ENCODE results near the gene RNU1-4.

Gene RNU1-4

GRCh38 chr1:16718908-16719533 lies 21.3 kb upstream of the RNU1-4 start:
- Histone ChIP-seq H3K4me2 (ENCODE audit: low read depth, low read length, poor library complexity, severe bottlenecking) (no peak overlapping the region), H2AFZ (ENCODE audit: low read length) (no peak overlapping the region), H3K4me3 (ENCODE audit: low read length, poor library complexity, severe bottlenecking) (no peak overlapping the region), H3K9me2 (replicated peaks; ENCODE audit: low read depth, low read length) (no peaks in the 10 kb centered on the region), H4K20me1 (ENCODE audit: insufficient read depth, low read length, poor library complexity, severe bottlenecking) (no peaks in the 10 kb centered on the region), H3K9me3 (ENCODE audit: insufficient read depth, low read depth, low read length) (no peaks in the 10 kb centered on the region), H3K79me2 (ENCODE audit: insufficient read depth, low read length) (no peaks in the 10 kb centered on the region), H3F3A (ENCODE audit: low read depth) (no peaks in the 10 kb centered on the region), H3K9ac (ENCODE audit: low read depth, low read length, poor library complexity, severe bottlenecking) (no peak overlapping the region), H3K36me3 (ENCODE audit: insufficient read depth, low read length) (no peaks in the 10 kb centered on the region), H3K27me3 (ENCODE audit: insufficient read depth, low read length, poor library complexity, severe bottlenecking) (no peaks in the 10 kb centered on the region), H3K4me1 (ENCODE audit: insufficient read depth, low read length, poor library complexity, severe bottlenecking) (no peaks in the 10 kb centered on the region)
- TF ChIP-seq EZH2phosphoT487 (IDR thresholded peaks at IDR 0.05; ENCODE audit: borderline replicate concordance) (no peak), CTCF (conservative IDR thresholded peaks at IDR 0.05; ENCODE audit: low read length) (no peak)

GRCh38 chr1:16719571-16720350 lies 20.6 kb upstream of the RNU1-4 start:
- Histone ChIP-seq H3K4me2 (ENCODE audit: low read depth, low read length, poor library complexity, severe bottlenecking) (no peak overlapping the region), H3K9ac (ENCODE audit: low read depth, low read length, poor library complexity, severe bottlenecking) (no peak overlapping the region), H3K9me2 (replicated peaks; ENCODE audit: low read depth, low read length) (no peaks in the 10 kb centered on the region), H3K27me3 (ENCODE audit: insufficient read depth, low read length, poor library complexity, severe bottlenecking) (no peaks in the 10 kb centered on the region), H3K36me3 (ENCODE audit: insufficient read depth, low read length) (no peaks in the 10 kb centered on the region), H2AFZ (ENCODE audit: low read length) (no peak overlapping the region), H4K20me1 (ENCODE audit: insufficient read depth, low read length, poor library complexity, severe bottlenecking) (no peaks in the 10 kb centered on the region), H3F3A (ENCODE audit: low read depth) (no peaks in the 10 kb centered on the region), H3K9me3 (ENCODE audit: insufficient read depth, low read depth, low read length) (no peaks in the 10 kb centered on the region), H3K4me3 (ENCODE audit: low read length, poor library complexity, severe bottlenecking) (no peak overlapping the region), H3K79me2 (ENCODE audit: insufficient read depth, low read length) (no peaks in the 10 kb centered on the region), H3K4me1 (ENCODE audit: insufficient read depth, low read length, poor library complexity, severe bottlenecking) (no peaks in the 10 kb centered on the region)
- TF ChIP-seq CTCF (conservative IDR thresholded peaks at IDR 0.05; ENCODE audit: low read length) (no peak), EZH2phosphoT487 (IDR thresholded peaks at IDR 0.05; ENCODE audit: borderline replicate concordance) (no peak)

GRCh38 chr1:16720351-16721223 lies 19.7 kb upstream of the RNU1-4 start:
- TF ChIP-seq CTCF (conservative IDR thresholded peaks at IDR 0.05; ENCODE audit: low read length) (no peak), EZH2phosphoT487 (IDR thresholded peaks at IDR 0.05; ENCODE audit: borderline replicate concordance) (no peak)
- Histone ChIP-seq H3K27me3 (ENCODE audit: insufficient read depth, low read length, poor library complexity, severe bottlenecking) (peaks cover 6% of the 10 kb centered on the region), H3K4me2 (ENCODE audit: low read depth, low read length, poor library complexity, severe bottlenecking) (no peak overlapping the region), H3F3A (ENCODE audit: low read depth) (no peaks in the 10 kb centered on the region), H4K20me1 (ENCODE audit: insufficient read depth, low read length, poor library complexity, severe bottlenecking) (no peaks in the 10 kb centered on the region), H3K9me2 (replicated peaks; ENCODE audit: low read depth, low read length) (no peaks in the 10 kb centered on the region), H3K9me3 (ENCODE audit: insufficient read depth, low read depth, low read length) (no peaks in the 10 kb centered on the region), H2AFZ (ENCODE audit: low read length) (no peak overlapping the region), H3K4me1 (ENCODE audit: insufficient read depth, low read length, poor library complexity, severe bottlenecking) (no peaks in the 10 kb centered on the region), H3K4me3 (ENCODE audit: low read length, poor library complexity, severe bottlenecking) (no peak overlapping the region), H3K79me2 (ENCODE audit: insufficient read depth, low read length) (no peaks in the 10 kb centered on the region), H3K36me3 (ENCODE audit: insufficient read depth, low read length) (no peaks in the 10 kb centered on the region), H3K9ac (ENCODE audit: low read depth, low read length, poor library complexity, severe bottlenecking) (no peak overlapping the region)
